HG02678 (cell line): ENCODE data around the gene FAM13C.

Experiments used
- ATAC-seq: cut with Tn5 transposase; IDR thresholded peaks from one replicate; pipeline ENCODE4 v1.9.1; 2021; ENCODE audit warnings: mild to moderate bottlenecking, moderate library complexity; ENCODE audit not compliant: unreplicated experiment

FAM13C gene

GRCh38 chr10:59362959-59363381 lies 621 bp upstream of the FAM13C start:
- no peak for ATAC-seq

- ATAC-seq = no peak
Observed at GRCh38 chr10:59361663-59362143, 646 bp downstream of the FAM13C start.

- no peak for ATAC-seq
Observed at GRCh38 chr10:59360605-59361405, 1.5 kb downstream of the FAM13C start.

GRCh38 chr10:59358576-59358975 lies 3.8 kb downstream of the FAM13C start:
- no peak for ATAC-seq

- no peak for ATAC-seq
Observed at GRCh38 chr10:59354434-59354833, 7.9 kb downstream of the FAM13C start.

- no peak for ATAC-seq
Observed at GRCh38 chr10:59350558-59350957, 11.8 kb downstream of the FAM13C start.

- no peak for ATAC-seq
Observed at GRCh38 chr10:59346321-59346720, 16.0 kb downstream of the FAM13C start.

- ATAC-seq = no peak
Observed at GRCh38 chr10:59342723-59343122, 19.6 kb downstream of the FAM13C start.

- ATAC-seq = no peak
Observed at GRCh38 chr10:59342000-59342399, 20.3 kb downstream of the FAM13C start.

GRCh38 chr10:59340285-59340684 lies 22.1 kb downstream of the FAM13C start:
- no peak for ATAC-seq

GRCh38 chr10:59339351-59339750 lies 23.0 kb downstream of the FAM13C start:
- ATAC-seq = no peak

- ATAC-seq = no peak
Observed at GRCh38 chr10:59337201-59337652, 25.1 kb downstream of the FAM13C start.

- no peak for ATAC-seq
Observed at GRCh38 chr10:59336632-59337031, 25.7 kb downstream of the FAM13C start.

GRCh38 chr10:59335497-59335896 lies 26.9 kb downstream of the FAM13C start:
- ATAC-seq = no peak

- no peak for ATAC-seq
Observed at GRCh38 chr10:59333701-59334100, 28.6 kb downstream of the FAM13C start.

GRCh38 chr10:59332581-59332980 lies 29.8 kb downstream of the FAM13C start:
- ATAC-seq = no peak

GRCh38 chr10:59331661-59332060 lies 30.7 kb downstream of the FAM13C start:
- no peak for ATAC-seq

GRCh38 chr10:59325116-59325515 lies 37.2 kb downstream of the FAM13C start:
- ATAC-seq = no peak

- ATAC-seq = no peak
Observed at GRCh38 chr10:59324597-59324996, 37.8 kb downstream of the FAM13C start.

GRCh38 chr10:59323831-59324401 lies 38.4 kb downstream of the FAM13C start:
- ATAC-seq = no peak

GRCh38 chr10:59323036-59323459 lies 39.3 kb downstream of the FAM13C start:
- ATAC-seq = no peak

- no peak for ATAC-seq
Observed at GRCh38 chr10:59322131-59322530, 40.2 kb downstream of the FAM13C start.
